Tibial nerve (tissue), 4 donors: ENCODE measurements around the gene LRTM2. TPM values are rescaled to one million over a fixed set of nuclear protein-coding genes. Genes with fewer than 3 reads are reported as not detected.

Experiments
- DNase-seq, 2 donors: peaks; one replicate each; pipeline ENCODE4 v3.0.0-alpha.2; 2019; ENCODE audit warnings: low spot score in 2 of 2
- H3K27ac ChIP-seq, 4 donors: fragments of 200-600 bp; sonication (generic) in 3 of 4; one replicate each; pipeline ENCODE4 v1.5.1; 2017 to 2019; ENCODE audit warnings: mild to moderate bottlenecking in 1 of 4
- H3K27me3 ChIP-seq, 2 donors: fragments of 200-600 bp; sonication (generic) in 1 of 2; one replicate each; pipeline versions ENCODE4 v1.5.1 to v1.6.0; 2017 to 2019
- H3K36me3 ChIP-seq, 3 donors: fragments of 200-600 bp; sonication (generic); one replicate each; pipeline ENCODE4 v1.5.1; 2018 to 2019
- H3K4me1 ChIP-seq, 4 donors: fragments of 200-600 bp; sonication (generic) in 3 of 4; one replicate each; pipeline ENCODE4 v1.5.1; 2017 to 2019
- H3K4me3 ChIP-seq, 4 donors: fragments of 200-600 bp; sonication (generic) in 3 of 4; one replicate each; pipeline ENCODE4 v1.5.1; 2017 to 2019; ENCODE audit warnings: mild to moderate bottlenecking in 1 of 4, moderate library complexity in 1 of 4
- H3K9me3 ChIP-seq, 4 donors: fragments of 200-600 bp; sonication (generic) in 3 of 4; one replicate each; pipeline ENCODE4 v1.5.1; 2017 to 2019
- EP300 ChIP-seq, 2 donors: sonication (generic); formaldehyde crosslinking; IDR thresholded peaks; one replicate each; pipeline ENCODE4 v1.6.1; 2017; ENCODE audit warnings: antibody characterized with exemption in 2 of 2, mild to moderate bottlenecking in 1 of 2
- POLR2A ChIP-seq, 2 donors: fragments of 450-650 bp; IDR thresholded peaks; one replicate each; pipeline ENCODE4 v1.6.1; 2017; ENCODE audit warnings: antibody characterized with exemption in 2 of 2, mild to moderate bottlenecking in 2 of 2, moderate library complexity in 2 of 2
- WGBS, 2 donors: methylation state at CpG; one replicate each; pipeline ENCODE4 v1.1.5; 2018; 5-methylcytosine and 5-hydroxymethylcytosine counted together
- total RNA-seq, 4 donors: library from RNA; depleted of rRNA; stranded (reverse); fragments of >200 nt; gene quantifications; one replicate each; pipeline ENCODE4 v1.1.0, GENCODE V29; 2016
- TF ChIP-seq, protein P1 (sequence below), 5 experiments: fragments of 200-600 bp in 3 of 5; fragments of 450-650 bp in 2 of 5; sonication (generic) in 3 of 5; IDR thresholded peaks; one replicate each; pipeline ENCODE4 v1.5.1; 2016 to 2019; ENCODE audit warnings: antibody characterized with exemption in 5 of 5, mild to moderate bottlenecking in 3 of 5, moderate library complexity in 2 of 5

LRTM2 gene
- total RNA-seq, 4 donors from 2014 or later = not detected

DNA sequence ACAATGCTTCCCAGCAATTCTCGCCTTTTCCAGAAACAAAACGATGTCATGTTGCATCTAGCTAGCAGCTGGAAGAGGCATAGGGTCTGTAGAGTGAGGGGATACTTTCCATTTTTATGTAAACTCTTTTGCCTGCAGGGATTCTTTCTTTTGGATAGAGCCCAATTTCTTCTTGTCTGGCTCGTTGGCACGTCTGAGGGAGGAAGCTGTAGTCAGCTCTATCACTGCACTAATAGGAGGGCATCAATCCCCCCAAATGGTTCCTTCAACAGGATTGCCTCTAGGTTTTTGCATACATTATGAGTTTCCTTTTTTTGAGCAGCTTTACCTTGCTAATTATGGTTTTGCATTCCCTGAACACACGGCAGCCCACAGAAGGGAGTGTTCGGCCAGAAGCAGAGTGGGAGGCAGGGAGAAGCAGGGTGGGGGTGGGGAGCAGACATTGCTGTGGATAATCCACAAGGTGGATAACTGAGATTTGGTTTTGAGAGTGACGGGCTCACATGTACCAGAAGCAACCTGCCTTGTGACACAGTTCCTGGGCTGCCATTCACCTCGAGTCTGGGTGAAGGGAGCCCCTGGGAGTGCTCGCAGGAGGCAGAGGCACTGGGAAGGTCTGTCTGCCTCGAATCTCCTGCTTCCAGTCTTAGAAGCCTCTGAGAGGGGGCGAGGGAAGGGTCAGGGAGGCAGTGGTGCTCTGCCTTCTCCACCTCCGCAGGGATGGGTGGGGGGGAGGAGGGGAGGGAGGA lies 24.5 kb downstream of the LRTM2 start:
- no peak for TF ChIP-seq POLR2A (IDR thresholded peaks at IDR 0.05)
- TF ChIP-seq EP300 (IDR thresholded peaks at IDR 0.05) = no peak
- TF ChIP-seq, protein P1, sequence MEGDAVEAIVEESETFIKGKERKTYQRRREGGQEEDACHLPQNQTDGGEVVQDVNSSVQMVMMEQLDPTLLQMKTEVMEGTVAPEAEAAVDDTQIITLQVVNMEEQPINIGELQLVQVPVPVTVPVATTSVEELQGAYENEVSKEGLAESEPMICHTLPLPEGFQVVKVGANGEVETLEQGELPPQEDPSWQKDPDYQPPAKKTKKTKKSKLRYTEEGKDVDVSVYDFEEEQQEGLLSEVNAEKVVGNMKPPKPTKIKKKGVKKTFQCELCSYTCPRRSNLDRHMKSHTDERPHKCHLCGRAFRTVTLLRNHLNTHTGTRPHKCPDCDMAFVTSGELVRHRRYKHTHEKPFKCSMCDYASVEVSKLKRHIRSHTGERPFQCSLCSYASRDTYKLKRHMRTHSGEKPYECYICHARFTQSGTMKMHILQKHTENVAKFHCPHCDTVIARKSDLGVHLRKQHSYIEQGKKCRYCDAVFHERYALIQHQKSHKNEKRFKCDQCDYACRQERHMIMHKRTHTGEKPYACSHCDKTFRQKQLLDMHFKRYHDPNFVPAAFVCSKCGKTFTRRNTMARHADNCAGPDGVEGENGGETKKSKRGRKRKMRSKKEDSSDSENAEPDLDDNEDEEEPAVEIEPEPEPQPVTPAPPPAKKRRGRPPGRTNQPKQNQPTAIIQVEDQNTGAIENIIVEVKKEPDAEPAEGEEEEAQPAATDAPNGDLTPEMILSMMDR (IDR thresholded peaks at IDR 0.05) = no peak
- H3K9me3 ChIP-seq = no peaks in the 10 kb centered on the region
- H3K36me3 ChIP-seq = no peaks in the 10 kb centered on the region
- no peak overlapping the region for H3K4me3 ChIP-seq
- peaks cover 0 to 24% of the 10 kb centered on the region in 2 donors for H3K27me3 ChIP-seq
- H3K4me1 ChIP-seq = no peaks in the 10 kb centered on the region
- no peak overlapping the region for H3K27ac ChIP-seq
- 36 to 42% methylated on average over 12 of the region's 12 CpGs for WGBS, 2 donors
- no peak for DNase-seq

DNA sequence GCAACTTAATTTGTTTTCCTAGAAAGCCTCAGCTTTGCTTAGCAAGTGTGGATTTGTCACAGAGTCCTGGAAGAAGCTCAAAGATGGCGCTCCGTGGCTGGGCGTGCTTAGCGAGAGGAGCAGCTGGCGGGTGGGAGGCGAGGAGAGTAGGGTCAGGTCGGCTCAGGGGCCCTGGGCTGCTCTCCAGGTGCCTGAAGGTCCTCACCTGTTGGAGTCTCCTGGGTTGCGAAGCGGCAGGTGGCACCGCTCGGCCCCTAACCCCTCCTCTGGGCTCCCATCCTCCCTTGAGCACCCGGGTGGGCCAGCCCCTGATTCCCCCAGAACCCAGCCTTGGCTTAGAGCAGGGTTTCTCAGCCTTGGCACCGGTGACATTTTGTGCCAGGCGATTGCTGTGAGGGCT lies 25.1 kb downstream of the LRTM2 start:
- 79 to 81% methylated on average over 13 of the region's 14 CpGs for WGBS, 2 donors
- DNase-seq = peak in 1 of 2 donors; percentile 3
- no peaks in the 10 kb centered on the region for H3K36me3 ChIP-seq
- TF ChIP-seq POLR2A (IDR thresholded peaks at IDR 0.05) (no peak), EP300 (IDR thresholded peaks at IDR 0.05) (no peak)
- TF ChIP-seq, protein P1 (IDR thresholded peaks at IDR 0.05) = no peak
- H3K4me3 ChIP-seq = no peak overlapping the region
- peaks cover 0 to 24% of the 10 kb centered on the region in 2 donors for H3K27me3 ChIP-seq
- no peak overlapping the region for H3K27ac ChIP-seq
- no peaks in the 10 kb centered on the region for H3K4me1 ChIP-seq
- no peaks in the 10 kb centered on the region for H3K9me3 ChIP-seq

DNA sequence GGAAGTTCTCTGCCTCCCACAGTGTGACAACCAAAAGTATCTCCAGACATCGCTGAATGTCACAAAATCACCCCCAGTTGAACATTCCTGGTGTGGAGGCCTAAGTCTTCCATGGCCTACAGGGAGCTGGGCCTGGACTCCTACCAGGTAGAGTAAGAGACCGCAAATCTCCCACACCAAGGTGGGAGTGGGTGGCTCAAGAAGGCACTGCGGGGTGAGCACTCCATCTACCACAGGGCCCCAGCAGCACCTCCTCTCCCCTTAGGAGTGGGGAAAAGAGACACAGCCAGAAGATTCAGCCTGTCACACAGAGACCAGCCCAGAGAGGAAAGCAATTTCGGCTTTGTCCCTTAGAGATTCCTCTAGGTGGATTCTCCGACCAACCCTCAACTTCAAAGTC lies 25.5 kb downstream of the LRTM2 start:
- Histone ChIP-seq H3K27ac (no peak overlapping the region), H3K4me1 (no peaks in the 10 kb centered on the region), H3K27me3 (peaks cover 0 to 24% of the 10 kb centered on the region in 2 donors), H3K36me3 (no peaks in the 10 kb centered on the region), H3K4me3 (no peak overlapping the region), H3K9me3 (no peaks in the 10 kb centered on the region)
- no peak for DNase-seq
- TF ChIP-seq EP300 (IDR thresholded peaks at IDR 0.05) (no peak), POLR2A (IDR thresholded peaks at IDR 0.05) (no peak)
- WGBS, 2 donors = 78 to 93% methylated on average over 5 of the region's 5 CpGs

DNA sequence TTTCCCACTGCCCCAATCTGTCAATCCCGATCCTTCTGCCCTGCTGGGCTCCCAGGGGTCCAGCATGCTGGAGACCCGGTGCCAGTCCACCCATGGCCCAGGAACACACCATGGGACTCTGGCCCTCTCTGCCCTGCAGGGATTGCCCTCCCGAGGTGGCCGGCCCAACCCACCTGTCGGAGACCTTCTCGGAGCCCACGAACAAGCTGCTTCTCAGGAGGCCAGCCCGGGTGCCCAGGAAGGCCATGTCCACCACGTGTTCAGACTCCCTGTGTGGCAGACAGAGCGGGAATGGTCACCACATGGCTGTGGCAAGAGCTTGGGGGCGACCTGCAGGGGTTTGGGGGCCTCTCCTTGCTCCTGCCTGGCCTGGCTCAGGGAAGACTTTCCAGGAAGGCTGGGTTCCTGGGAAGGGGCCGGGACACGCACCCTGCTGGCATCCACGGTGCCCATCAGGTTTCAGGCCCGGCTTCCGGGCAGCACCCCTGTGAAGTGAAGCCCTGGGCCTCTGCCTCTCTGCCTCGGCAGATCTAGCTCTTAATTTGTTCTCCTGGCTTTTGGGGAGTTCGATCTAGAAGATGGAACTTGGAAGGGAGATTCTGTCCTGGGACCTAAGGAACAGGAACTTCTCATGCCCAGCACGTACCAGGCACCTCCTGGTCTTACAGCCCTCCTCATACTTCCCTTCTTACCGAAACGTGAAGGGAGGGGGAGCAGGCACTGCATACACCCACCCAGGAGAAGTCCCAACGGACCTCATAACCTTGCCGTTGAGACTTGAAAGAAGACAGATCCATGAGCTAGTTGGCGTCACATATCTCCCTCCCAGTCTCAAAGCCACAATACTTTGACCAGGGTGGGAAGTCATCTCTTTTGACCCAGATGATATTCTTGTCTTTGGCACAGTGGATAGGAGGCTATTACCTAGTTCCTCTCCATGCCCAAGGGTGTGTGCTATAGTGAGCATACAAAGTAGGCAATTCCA lies 26.3 kb downstream of the LRTM2 start:
- no peak overlapping the region for H3K4me3 ChIP-seq
- no peaks in the 10 kb centered on the region for H3K9me3 ChIP-seq
- DNase-seq = peak in 1 of 2 donors; percentile 3
- no peaks in the 10 kb centered on the region for H3K36me3 ChIP-seq
- H3K27ac ChIP-seq = no peak overlapping the region
- no peaks in the 10 kb centered on the region for H3K4me1 ChIP-seq
- H3K27me3 ChIP-seq = peaks cover 0 to 24% of the 10 kb centered on the region in 2 donors
- WGBS, 2 donors = 86 to 90% methylated on average over 23 of the region's 24 CpGs
- TF ChIP-seq EP300 (IDR thresholded peaks at IDR 0.05) (no peak), POLR2A (IDR thresholded peaks at IDR 0.05) (no peak)
- TF ChIP-seq, protein P1 (IDR thresholded peaks at IDR 0.05) = no peak

DNA sequence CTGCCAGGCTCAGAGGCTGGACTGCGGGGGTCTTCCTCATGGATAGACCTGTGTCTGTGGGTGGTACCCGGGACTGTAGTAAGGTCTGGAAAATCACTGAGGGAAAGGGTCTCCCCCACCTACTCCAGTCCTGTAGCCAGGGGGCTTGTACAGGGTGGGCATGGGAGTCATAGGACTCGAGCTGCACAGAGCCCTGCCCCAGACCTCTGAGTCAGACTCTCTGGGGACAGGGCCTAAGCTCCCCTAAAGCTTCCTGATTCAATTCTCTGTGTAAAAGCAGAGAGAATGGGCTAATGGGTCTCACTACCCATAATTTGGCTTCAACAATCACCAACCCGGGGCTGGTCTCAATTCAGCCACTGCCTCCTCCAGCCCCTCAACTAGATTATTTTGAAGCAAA lies 27.0 kb downstream of the LRTM2 start:
- Histone ChIP-seq H3K9me3 (no peaks in the 10 kb centered on the region), H3K4me1 (no peaks in the 10 kb centered on the region), H3K36me3 (no peaks in the 10 kb centered on the region), H3K4me3 (no peak overlapping the region), H3K27ac (no peak overlapping the region), H3K27me3 (peaks cover 0 to 18% of the 10 kb centered on the region in 2 donors)
- DNase-seq = no peak
- TF ChIP-seq POLR2A (IDR thresholded peaks at IDR 0.05) (no peak), EP300 (IDR thresholded peaks at IDR 0.05) (no peak)
- TF ChIP-seq, protein P1 (IDR thresholded peaks at IDR 0.05) = no peak
- 56 to 68% methylated on average over 4 of the region's 4 CpGs for WGBS, 2 donors
